GM03348 (cell line): ENCODE data around the gene HAND1.
"Not testable (repeated sequence)": the region's sequence is repeated elsewhere in the genome, so short reads cannot be mapped to it uniquely, and the experiment has no call there.

Experiments used
- DNase-seq: peaks from one replicate; pipeline ENCODE4 v3.0.0; 2012; ENCODE audit warnings: low spot score

The HAND1 gene

DNA sequence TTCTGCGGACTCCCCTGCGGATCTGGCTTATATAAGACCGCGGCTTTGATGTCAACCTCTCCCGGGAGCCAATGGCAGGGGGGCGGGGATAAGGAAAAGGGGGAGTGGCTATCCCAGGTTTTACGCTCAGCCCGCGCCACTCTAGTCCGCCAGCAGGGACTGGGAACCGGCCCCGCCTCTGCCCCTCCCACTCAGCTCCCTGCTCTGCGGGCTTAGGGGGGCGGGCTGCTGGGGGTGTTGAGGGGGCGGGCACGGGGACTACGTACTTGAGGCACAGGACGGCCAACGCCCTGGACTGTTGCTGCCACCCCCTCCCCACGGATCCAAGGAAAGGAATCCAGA, at the start of gene HAND1:
TSS of gene HAND1 (minus strand) at position 4 of the 342 bp plus-strand sequence. CDS start 219 bp downstream, outside the sequence.
- peak; percentile 66 for DNase-seq

DNA sequence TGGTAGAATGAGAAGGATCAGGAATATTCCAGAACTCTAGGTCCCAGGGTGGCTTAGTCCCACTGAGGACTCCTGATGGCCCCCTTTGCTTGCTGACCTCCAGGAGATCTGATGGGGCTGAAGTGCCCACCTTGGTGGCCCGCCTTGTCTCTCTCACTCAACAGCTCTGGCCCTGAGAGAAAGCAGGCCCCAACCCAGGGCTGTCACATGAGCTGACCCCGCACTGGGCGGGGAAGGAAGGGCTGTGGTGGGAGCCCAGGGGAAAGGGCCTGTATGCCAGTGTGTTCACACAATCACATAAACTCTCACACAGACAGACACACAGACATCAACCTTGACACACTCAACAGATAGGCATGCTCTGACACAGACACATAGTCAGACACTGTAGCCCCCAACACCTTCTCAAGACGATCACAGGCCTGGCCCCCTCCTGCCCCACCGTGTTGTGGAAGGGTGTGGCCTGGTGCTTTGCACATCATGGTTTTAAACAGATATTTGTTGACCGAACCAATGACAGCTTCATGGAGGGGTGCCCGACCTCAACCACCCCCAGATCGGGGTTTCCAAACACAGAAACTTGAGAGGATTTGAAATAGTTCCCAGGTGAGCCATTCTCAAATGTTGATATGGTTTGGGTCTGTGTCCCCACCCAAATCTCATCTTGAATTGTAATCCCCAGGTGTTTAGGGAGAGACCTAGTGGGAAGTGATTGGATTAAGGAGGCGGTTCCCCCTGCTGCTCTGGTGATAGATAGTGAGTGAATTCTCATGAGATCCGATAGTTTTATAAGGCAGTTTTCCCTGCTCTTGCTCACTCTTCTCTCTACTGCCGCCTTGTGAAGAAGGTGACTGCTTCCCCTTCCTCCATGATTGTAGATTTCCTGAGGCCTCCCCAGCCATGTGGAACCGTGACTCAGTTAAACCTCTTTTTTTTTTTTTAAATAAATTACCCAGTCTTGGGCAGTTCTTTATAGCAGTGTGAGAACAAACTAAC, 48.5 kb upstream of the HAND1 start:
- DNase-seq = no peak

DNA sequence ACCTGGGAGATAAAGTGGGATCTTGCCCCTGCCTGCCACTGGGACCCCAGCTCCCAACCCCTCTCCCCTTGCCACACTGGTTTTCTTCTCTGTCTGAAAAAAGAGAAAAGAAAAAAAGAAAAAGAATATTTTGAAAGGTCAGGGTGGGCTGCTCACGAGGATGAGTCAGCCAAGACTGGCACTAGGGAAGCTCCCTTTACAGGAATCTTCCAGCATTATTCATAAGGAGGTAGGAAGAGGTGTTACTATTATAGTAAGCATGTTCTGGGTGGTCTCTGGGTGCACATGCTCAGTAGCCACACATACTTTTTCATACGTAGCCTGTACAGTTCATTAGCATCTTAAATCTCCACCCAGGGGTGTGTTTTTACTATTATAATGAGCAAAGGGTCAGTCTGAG, 46.8 kb upstream of the HAND1 start:
- no peak for DNase-seq

DNA sequence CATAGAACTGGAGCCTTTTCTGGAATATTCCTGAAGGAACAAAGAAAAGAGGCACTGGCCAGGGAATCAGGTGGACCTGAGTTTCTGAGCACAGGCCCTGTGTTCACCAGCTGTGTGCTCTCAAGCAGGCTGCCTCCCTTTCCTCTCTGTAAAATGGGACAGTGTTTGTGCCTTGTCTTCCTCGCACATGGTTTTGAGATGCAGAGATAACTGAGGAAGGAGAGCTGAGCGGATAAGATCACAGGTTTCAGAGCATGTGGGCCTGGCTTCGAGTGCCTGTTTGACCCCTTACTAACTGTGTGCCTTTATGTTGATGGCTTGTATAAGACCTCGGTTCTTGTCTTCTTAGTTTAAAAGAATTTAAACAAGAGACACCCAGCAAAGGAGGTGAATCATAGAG, 46.2 kb upstream of the HAND1 start:
- DNase-seq = no peak

DNA sequence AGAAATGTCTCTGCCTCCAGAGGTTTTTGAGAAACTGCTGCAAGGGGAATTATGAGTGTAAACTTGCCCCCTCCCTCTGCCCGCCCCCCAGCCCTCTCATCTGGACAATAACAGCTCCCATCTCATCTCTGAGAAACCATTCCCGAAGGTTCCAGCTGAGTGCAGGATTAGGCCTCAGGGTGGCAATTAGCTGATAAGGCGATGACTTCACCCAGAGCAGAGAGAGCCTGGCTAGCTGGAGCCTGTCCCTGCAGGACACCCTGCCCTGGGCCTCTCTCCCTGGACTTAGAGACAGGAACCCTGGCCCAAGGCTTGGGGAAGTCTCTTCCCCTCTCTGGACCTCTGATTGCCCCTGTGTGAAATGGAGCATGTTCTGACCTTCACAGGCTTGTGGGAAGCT, 45.7 kb upstream of the HAND1 start:
- no peak for DNase-seq

DNA sequence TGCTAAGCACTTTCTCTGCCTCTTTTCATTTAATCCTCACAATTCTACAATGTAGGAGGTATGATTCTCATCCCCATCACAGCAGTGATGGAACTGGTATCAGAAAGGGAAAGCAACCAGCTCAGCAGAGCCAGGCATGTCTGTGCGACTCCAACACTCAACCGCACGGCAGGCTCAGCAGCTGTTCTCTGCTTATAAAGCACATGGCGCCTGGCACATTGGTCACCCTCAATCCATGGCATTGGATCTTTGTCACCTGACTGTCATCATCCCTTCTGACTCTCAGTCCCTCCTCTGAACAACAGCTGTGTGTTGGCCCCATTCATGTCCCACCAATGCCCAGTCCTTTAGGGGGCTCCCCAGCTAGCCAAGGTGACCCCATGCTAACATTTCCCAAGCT, 45.1 kb upstream of the HAND1 start:
- DNase-seq = no peak

DNA sequence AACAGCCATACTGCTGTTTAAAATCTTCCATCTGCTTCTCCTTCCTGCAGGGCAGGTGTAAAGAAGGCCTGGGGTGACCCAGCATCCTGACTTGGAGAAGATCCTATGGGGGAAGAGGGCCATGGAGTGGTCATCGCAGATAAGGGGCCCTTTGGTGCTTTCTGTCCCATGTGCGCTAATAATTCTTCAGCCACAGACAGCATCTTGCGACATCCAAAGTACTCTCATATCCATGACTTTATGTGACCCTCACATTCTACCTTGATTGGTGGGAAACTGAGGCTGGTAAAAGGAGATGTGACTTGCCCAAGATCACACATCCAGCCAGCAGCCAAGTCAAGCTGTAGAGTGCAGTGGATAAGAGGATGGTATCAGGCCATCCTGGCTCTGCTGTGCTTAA, 44.3 kb upstream of the HAND1 start:
- no peak for DNase-seq

DNA sequence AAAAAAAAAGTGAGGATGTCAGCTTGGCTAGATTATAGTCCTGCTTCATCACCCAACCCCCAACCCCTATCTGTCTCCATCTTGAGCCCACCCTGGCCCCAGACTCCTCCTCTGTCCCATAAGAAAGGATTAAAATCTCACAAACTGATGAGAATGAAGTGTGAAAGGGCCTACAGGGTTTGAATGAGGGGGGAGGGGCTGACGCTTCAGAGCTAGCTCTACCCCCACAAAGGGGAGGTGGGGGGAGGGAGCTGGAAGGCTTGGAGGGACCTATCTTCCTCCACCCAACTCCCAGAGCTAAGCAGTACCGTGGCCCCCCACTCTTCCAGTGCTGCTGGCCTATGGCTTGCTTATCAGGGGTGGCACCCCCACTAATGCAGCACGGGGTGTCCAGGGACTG, 43.7 kb upstream of the HAND1 start:
- no peak for DNase-seq

DNA sequence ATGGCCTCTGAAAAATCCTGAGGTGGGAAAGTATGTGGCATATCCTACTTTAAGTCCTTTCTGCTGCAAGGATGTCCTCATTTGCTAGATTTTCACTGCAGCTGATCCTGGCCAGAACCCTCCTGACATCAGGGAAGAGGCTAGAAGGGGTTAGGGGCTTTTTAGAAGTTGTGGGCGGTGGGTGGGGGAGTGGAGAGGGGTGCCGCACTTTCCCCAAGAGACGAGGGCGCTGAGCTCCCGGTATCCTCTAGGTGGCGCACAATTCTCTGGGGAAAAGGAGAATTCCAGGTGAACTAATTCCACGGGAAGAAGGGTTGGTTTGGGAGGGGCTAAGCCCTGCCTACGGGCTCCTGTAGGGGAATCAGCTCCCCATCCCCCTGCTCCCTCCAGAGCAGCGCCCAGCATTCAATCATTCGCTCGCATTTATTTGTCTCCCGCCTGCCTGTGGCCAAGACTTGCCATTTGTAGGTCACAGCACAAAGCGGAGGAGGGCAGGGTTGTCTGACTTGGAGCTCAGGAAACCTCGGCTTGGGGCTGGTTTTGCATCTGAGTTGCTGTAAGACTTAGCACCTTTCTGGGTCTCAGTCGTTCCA, 42.9 kb upstream of the HAND1 start:
- DNase-seq = peak; percentile 42

DNA sequence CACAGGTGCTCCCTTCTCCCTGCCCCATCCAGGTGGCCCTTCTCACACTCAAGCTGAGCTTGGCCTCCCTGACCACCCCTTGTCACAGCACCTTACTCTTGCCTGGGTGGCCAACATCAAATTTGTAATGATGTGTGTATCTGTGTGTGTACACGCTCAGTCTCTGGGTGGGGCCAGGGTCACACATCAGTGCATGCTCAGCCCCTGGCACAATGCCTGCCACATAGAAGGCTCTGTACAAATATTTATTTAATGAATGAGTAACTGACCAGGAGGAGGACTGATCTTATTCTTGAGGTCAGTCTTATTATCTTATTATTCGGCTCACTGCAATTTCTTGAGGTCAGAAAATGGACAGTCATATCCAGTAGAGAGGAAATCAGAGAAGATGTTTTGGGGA, 41.3 kb upstream of the HAND1 start:
- no peak for DNase-seq

DNA sequence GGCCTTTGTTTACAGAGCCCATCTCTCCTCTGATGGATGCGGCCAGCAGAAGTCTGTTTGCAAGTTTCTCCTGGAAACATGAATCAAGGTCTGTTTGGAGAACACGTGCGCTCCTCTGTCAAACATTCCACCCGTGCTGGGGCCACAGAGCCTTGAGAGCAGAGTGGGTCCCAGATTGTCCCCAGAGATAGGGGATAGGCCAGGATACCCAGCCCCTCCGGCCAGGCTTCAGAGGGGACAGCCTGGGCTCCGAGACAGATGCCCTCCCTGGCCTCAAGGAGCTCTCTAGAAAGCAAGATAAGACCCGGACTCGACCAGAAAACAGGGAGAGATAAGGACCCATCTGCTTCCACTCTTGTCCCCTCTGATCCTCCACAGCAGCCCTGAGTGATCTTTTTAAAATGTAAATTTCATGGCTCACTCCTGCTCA, 40.4 kb upstream of the HAND1 start:
- DNase-seq = no peak

DNA sequence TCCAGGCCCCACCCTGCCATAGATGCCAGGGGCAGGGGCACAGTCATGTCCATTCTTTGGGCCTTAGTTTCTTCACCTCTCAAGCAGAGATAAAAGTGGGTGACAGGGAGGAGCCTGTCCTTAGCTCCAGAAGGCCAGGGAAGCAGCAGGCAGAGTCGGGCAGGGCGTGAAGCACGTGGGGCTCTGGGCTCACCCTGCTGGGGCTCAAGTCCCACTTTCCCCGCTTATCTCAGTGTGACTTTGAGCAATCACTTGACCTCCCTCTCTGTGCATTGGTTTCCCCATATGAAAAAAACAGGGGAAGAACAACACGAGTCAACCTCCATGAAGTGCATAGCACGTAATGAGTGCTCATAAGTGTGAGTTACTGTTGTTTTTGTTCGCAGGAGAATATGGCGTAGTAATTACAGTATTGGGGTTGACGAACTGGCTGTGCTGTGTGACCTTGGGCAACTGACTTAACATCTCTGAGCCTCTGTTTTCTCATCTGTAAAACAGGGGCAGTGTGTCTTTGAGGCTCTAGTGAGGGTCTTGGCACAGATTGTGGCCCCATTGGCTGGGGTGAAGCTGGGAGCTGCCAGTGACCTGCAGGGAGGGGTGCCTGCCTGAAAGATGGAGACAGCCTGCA, 39.9 kb upstream of the HAND1 start:
- no peak for DNase-seq

DNA sequence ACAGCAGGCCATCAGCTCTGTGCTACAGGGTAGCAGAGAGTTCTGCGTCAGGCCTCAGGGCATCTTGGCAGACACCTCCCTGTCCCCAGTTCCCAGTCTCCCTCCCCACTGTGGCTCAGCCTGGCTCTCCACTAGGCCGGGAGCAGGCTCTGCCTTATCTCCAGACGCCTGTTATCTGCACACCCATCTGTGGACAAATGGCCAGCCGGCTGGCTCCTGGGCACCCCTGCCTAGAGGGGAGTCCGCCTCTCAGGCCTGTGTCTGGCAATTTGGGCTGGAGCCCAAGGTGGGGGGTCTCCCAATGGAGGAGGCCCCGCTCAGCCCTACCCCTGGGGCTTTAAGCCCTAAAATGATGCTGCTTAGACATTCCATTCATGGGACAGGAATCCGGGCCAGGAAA, 39.2 kb upstream of the HAND1 start:
- DNase-seq = no peak

DNA sequence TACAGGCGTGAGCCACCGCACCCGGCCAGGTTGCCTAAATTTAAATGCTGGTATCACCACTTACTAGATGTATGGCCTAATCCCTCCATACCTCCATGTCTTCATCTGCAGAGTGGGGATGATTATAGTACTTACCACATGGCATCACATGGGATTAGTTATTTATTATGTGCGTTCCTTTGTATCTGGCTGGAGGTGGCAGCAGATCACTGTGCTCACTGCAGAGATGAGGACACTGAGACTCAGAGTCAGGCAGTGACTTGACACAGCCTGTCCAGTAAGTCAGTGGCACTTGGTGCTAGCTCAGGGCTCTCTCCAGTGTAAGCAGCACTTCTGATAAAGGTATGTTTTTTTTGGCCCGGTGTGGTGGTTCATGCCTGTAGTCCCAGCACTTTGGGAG, 38.4 kb upstream of the HAND1 start:
- no peak for DNase-seq

DNA sequence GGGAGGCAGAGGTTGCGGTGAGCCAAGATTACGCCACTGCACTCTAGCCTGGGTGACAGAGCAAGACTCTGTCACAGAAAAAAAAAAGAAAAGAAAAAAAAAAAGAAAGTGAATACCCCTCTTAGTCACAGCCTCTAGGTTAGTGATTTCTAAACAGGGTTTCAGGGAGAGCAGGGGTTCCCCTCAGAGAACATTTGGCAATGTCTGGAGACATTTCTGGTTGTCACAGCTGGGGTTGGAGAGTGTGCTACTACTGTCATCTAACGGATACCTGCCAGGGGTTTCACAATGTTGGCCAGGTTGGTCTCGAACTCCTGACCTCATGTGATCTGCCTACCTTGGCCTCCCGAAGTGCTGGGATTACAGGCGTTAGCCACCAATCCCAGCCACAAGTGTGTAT, 37.5 kb upstream of the HAND1 start:
- not testable (repeated sequence) for DNase-seq

DNA sequence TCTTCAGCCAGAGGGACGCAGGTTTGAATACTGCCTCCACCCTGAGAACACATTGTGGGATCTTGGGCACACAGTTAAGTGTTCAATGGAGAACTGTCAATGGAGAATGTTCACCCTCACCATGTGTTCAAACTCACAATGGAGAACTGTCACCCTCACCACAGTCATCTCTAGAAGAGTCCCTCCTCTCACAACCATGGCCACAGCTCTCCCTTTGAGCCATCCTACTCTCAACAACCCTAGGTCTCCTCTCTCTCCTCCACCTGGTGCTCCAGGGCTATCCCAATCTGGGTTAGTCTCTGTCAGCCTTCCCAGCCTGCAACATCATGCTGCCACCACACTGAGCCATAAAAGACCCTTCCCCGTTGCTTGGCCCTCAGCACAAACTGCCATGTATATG, 36.3 kb upstream of the HAND1 start:
- DNase-seq = no peak

DNA sequence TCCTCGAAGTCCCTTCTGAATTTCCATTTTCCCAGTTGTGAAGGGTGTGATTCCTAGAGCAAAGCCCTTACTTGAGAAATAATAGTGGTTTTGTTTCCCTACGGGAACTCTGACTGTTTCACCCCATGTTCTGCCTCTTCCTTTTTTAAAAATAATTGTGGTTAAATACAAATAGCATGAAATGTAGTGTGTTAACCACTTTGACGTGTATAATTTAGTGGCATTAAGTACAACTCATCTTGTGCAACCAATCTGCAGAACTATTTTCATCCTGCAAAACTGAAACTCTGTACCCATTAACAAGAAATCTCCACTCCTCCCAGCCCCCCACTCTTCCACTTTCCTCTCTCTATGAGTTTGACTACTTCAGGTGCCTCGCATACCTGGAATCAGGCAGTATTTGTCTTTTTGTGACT, 35.6 kb upstream of the HAND1 start:
- DNase-seq = peak; percentile 46

DNA sequence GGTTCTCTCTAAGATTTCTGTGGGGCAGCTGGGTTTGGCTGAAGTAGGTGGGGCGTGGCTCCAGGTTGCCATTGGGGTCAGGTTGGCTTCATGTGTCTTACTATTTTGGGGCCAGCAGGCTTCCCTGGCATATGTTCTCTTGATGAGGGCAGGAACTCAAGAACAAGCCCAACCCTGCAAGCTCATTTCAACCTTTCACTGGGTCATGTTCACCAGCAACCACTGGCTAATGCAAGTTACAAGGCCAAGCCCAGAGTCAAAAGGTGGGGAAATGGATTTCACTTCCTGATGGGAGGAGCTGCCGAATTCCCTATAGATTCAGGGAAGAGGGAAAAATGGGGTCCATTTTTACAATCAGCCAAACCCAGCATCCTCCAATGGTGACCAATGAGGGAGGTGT, 34.0 kb upstream of the HAND1 start:
- no peak for DNase-seq

DNA sequence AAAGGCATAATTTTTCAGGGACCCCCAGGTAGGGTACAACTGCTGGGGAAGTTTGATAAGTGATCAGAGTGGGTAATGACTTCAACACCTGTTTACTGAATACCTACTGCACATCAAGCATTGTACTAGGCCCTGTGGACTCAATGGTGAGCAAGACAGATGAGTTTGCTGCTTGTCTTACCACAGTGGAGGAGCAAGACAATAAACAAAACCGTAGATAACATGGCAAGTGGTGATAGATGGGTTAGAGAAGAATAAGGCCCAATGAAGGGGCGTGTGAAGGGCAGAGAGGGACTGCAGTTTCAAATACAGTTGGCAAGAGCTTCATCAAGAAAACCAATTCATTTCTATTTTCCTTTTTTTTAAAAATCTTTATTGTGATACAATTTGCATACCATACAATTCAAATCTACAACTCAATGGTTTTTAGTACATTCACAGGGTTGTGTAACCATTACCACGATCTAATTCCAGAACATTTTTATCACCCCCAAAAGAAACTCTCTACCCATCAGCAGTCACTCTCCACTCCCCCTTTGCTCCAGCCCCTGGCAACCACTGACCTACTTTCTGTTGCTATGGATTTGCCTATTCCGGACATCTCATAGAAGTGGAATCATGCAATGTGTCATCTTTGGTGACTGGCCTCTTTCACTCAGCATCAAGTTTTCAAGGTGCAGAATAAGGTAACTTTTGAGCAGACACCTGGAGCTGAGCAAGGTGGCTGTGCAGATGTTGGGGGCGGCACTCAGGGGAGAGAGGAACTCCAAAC, 31.9 kb upstream of the HAND1 start:
- no peak for DNase-seq

DNA sequence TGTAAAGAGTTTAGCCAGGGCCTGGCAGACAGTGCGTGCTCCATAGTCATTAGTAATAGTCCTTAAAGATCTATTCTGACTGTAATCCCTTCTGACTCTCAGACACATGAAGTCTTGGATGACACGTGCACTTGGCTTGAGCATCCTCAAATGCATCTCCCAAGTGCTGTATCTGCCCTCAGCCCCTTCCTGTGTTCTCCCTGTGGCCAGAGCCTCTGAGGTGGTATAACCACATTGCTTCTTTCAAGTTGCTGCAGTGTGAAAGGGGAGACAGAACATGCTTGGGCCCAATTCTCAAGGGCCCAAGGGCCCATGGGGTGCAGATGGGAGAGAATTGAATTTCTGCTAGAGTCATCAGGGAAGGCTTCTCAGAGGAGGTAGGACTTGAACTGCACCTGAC, 30.1 kb upstream of the HAND1 start:
- DNase-seq = no peak

DNA sequence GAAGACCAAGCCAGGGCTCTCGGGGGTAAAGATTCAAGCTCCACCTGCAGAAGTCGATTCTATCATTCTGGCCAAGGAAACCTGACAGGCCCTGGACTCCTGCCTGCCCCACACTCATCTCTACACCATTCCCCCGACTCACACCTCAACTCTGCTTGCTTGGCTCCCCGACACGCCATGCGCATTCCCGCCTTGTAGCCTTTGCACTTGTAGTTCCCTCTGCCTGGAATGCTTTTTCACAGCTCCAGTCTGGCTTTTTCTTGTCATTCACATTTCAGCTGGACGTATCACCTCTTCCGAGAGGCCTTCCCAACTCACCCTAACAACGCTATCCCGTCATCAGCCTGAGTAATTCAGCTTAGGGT, 28.7 kb upstream of the HAND1 start:
- DNase-seq = no peak

DNA sequence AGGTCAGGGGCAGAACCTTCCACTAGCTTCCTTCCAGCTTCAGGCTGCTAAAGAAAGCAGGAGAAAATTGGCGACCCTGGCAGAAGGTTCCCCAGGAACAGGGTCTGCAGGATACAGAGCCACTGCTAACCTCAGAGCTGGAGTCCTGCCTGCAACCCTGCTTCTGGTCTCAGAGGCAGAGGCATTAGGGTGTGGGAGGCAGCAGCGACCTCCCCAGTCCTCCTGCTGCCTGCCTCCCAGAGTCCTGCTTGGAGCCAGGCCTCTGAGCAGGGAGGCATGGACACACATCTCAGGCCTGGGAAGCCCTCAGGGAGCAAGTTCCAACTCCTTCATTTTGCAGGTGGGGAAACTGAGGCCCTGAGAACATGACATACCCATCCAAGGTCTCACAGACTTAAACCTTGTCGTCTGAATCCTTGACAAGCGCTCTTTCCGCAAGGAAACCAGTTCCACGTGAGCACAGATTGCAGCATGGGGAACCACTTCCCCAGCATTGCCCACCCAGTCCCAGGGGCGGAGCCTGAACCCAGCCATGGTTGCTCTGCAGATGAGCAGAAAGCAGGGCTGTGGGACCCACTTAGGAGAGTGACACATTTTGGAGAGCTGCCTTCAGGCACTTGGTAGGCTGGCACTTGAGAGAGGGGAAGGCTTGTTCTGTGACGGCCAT, 28.2 kb upstream of the HAND1 start:
- DNase-seq = no peak
